Measurements from ENCODE around the gene RTEL1. TPM values are rescaled to one million over a fixed set of nuclear protein-coding genes. Genes with fewer than 3 reads are reported as not detected.
"Not testable (repeated sequence)": the region's sequence is repeated elsewhere in the genome, so short reads cannot be mapped to it uniquely, and the experiment has no call there.

Gene RTEL1
- total RNA-seq, 2 donors from 2014 or later = 13.5 to 17.3 TPM

DNA sequence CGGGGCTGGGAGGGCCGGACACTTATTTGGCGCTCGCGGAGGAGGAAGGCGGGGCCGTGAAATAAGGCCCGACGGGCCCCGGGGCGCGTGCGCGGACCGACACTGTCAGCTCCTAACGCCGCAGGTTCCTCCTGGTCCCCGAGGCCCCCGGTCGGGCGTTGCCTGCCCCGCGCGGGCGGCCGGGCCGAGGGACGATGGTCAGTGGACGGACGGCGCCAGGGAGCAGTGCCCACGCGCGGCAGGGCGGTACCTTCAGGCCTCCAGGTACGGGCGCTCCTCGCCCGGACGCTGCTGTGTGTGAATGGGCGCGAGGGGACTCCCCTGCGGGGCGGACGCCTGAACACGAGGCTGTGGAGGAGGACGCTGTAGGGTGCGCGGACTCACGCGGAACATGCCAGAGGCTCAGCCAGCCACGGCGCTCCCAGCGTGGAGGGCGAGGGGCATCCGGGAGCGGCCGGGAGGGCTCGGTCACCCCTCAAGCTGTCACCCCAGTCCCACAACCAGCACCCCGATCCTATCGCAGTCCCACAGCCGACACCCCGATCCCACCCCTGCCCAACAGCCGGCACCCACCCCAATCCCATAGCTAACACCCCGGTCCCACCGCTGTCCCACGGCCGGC lies 30.9 kb upstream of the RTEL1 start:
- DNase-seq (peak; percentile 95), ATAC-seq (peak; percentile 92)
- intact Hi-C loops (cut with DNase I) = no loop called here

DNA sequence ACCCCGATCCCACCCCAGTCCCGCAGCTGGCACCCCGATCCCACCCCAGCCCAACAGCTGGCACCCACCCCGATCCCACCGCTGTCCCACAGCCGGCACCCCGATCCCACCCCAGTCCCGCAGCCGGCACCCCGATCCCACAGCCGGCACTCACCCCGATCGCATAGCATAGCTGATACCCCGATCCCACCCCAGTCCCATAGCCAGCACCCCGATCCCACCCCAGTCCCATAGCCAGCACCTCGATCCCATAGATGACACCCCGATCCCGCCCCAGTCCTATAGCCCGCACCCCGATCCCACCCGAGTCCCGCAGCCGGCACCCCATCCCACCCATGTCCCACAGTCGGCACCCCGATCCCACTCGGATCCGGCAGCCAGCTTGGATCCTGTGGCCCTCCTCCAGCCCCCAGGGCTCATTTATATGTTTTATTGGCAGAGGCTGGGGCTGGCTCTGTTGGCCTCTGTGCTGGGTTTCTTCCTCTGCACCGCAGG lies 30.3 kb upstream of the RTEL1 start:
- intact Hi-C loops (cut with DNase I) = no loop called here
- DNase-seq (no peak), ATAC-seq (peak; percentile 3 to 16)

- intact Hi-C loops (cut with DNase I) = no loop called here
- ATAC-seq (peak; percentile 48 to 64), DNase-seq (peak; percentile 69)
These were observed 29.7 kb upstream of the RTEL1 start for GRCh38 chr20:63628246-63628975.

DNA sequence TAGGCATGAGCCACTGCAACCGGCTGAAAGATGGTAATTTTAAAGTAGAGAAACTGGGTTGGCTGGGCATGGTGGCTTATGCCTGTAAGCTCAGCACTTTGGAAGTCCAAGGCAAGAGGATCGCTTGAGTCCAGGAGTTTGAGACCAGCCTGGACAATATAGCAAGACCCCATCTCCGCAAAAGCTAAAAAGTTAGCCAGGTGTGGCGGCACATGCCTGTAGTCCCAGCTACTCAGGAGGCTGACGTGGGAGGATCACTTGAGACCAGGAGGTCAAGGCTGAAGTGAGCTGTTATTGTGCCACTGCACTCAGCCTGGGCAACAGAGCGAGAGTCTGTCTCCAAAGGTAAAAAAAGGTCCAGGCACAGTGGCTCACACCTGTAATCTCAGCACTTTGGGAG lies 27.2 kb upstream of the RTEL1 start:
- intact Hi-C loops (cut with DNase I); DNase-seq; ATAC-seq: not testable (repeated sequence)

- intact Hi-C loops (cut with DNase I); ATAC-seq: not testable (repeated sequence)
- DNase-seq = peak; percentile 56
These were observed 26.7 kb upstream of the RTEL1 start for GRCh38 chr20:63631426-63631825.

DNA sequence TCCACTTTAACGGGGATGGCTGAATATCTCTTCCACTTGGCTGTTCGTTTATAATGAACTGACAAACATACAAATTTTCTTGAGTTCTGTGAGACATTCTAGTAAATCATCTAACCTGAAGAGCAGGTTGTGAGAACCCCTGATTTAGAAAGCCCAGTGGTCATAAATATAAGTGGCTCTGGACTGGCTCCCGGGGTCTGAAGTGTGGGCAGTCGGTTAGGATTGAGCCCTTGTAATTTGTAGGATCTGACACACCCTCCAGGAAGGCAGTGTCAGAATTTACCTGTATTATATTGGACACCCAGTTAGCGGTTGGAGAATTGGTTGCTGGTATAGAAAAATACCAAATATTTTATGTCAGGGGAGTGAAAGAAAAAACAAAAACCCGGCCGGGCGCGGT lies 24.4 kb upstream of the RTEL1 start:
- DNase-seq = no peak
- ATAC-seq = no peak
- intact Hi-C loops (cut with DNase I) = no loop called here

- intact Hi-C loops (cut with DNase I) = no loop called here
- DNase-seq (no peak), ATAC-seq (peak; percentile 15 to 62)
These were observed 22.5 kb upstream of the RTEL1 start for GRCh38 chr20:63635431-63636141.

- intact Hi-C loops (cut with DNase I) = no loop called here
- ATAC-seq = no peak
- no peak for DNase-seq
These were observed 21.1 kb upstream of the RTEL1 start for GRCh38 chr20:63636752-63637628.

GRCh38 chr20:63639093-63639975 lies 18.8 kb upstream of the RTEL1 start:
- DNase-seq (peak; percentile 65), ATAC-seq (peak; percentile 12 to 18)
- intact Hi-C loops (cut with DNase I) = no loop called here

DNA sequence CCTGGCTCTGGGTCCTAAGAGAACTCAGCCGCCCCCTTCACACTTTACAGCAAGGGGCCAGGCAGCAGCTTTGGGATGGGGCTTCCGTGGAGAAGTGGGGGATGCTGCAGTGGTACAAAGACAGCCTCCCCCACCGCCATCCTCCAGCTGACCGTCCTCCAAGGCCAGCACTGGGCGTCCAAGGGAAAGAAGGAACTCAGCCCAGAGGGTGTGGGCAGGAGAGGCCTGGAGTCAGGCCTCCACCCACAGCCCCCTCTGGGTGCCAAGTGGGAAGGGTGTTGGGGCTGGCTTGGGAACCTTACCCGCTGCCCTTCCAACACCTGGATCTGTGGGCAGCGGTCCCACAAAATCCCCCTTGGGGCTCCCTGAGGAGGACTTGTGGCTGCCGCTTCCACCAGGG lies 18.0 kb upstream of the RTEL1 start:
- DNase-seq (no peak), ATAC-seq (no peak)
- intact Hi-C loops (cut with DNase I) = no loop called here

DNA sequence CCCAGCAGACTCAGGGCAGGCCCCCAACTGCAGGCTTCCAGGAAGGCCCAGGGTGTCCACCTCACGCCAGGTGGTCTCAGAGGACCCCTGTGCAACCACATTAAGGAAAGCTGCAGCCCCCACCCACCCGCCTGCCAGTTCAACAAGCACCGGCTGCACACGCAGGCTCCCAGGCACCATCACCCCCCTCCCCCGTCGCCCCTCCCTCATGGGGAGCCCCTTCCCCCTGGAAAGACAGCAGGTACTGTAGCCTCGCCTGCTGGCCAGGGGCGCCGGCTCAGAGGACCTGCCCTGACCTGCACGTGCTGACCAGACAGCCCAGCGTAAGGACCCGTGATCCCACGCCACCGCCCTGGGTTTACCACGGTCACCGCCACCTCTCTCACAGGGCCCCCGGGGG lies 17.4 kb upstream of the RTEL1 start:
- intact Hi-C loops (cut with DNase I) = not testable (repeated sequence)

GRCh38 chr20:63641146-63641791 lies 16.8 kb upstream of the RTEL1 start:
- no peak for DNase-seq
- intact Hi-C loops (cut with DNase I) = no loop called here
- peak; percentile 14 to 27 for ATAC-seq

More for the DNA sequence above, 17.4 kb upstream of the RTEL1 start:
- DNase-seq, ATAC-seq: not testable (repeated sequence)

- intact Hi-C loops (cut with DNase I) = no loop called here
- ATAC-seq = peak; percentile 89 to 91
- DNase-seq = peak; percentile 85
These were observed 16.2 kb upstream of the RTEL1 start for GRCh38 chr20:63641792-63642523.

GRCh38 chr20:63642527-63643247 lies 15.4 kb upstream of the RTEL1 start:
- no peak for DNase-seq
- ATAC-seq = peak in 1 of 2 donors; percentile 2
- intact Hi-C loops (cut with DNase I) = no loop called here

DNA sequence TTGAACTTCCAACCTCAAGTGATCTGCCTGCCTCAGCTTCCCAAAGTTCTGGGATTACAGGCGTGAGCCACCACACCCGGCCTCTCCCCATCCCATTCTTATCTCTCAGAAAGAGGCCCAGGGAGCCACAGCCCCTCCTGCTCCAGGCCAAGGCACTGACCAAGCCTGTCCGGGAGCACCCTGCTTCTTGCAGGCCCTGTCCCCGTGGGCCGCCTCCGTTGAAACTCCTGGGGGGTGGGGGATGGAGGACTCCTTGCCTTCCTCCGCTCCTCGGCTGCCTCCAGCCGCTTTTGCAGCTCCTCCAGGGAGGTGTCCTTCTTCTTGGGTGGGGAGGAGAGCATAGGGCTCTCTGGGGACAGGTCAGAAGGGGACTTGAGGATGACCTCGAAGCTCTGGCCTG lies 14.6 kb upstream of the RTEL1 start:
- intact Hi-C loops (cut with DNase I) = no loop called here
- ATAC-seq (no peak), DNase-seq (no peak)

GRCh38 chr20:63643946-63644345 lies 14.2 kb upstream of the RTEL1 start:
- intact Hi-C loops (cut with DNase I) = no loop called here
- ATAC-seq = no peak
- no peak for DNase-seq
